ENCODE results near the gene SLC22A3.

DNA sequence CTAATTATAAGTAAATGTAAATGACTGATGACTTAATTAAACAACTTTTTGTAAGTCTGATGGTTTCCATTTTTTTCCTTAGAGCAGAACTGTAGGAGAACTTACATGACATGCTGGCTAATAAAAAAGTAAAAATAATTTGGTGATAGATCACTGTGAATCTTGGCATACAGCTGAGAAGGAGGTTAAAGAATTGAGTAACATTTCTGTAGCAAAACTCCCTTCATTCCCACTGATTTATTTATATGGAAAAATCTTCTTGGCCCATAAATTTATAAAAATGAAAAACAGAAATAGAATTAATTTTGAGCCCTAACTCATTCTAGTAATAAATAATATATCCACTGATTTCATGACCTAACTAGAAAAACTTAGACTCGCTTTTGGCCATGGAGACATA is 48.1 kb downstream of the SLC22A3 start:
- TF ChIP-seq, protein P1, sequence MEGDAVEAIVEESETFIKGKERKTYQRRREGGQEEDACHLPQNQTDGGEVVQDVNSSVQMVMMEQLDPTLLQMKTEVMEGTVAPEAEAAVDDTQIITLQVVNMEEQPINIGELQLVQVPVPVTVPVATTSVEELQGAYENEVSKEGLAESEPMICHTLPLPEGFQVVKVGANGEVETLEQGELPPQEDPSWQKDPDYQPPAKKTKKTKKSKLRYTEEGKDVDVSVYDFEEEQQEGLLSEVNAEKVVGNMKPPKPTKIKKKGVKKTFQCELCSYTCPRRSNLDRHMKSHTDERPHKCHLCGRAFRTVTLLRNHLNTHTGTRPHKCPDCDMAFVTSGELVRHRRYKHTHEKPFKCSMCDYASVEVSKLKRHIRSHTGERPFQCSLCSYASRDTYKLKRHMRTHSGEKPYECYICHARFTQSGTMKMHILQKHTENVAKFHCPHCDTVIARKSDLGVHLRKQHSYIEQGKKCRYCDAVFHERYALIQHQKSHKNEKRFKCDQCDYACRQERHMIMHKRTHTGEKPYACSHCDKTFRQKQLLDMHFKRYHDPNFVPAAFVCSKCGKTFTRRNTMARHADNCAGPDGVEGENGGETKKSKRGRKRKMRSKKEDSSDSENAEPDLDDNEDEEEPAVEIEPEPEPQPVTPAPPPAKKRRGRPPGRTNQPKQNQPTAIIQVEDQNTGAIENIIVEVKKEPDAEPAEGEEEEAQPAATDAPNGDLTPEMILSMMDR (IDR thresholded peaks at IDR 0.05), result no peak
- no peak for TF ChIP-seq ZFX (IDR thresholded peaks at IDR 0.05; ENCODE audit: borderline replicate concordance)
